Bronchial epithelial cell (primary cell): ENCODE results near the gene COL11A2. TPM values are rescaled to one million over a fixed set of nuclear protein-coding genes. Genes with fewer than 3 reads are reported as not detected.
A peak's percentile ranks its signal among the peaks of the same experiment; 100 is the strongest.

Experiments
- DNase-seq: peaks from one replicate; pipeline ENCODE4 v3.0.0-alpha.2; 2010; ENCODE audit warnings: low read depth
- FAIRE-seq: peaks from 2 replicates; lab custom pipeline; 2011; peaks lifted over from hg19 to GRCh38; lab: Jason Lieb, UNC
- H3K27me3 ChIP-seq: 2 replicates; pipeline ENCODE4 v1.5.1; 2011; ENCODE audit warnings: low read length; ENCODE audit not compliant: control insufficient read depth, insufficient read depth
- H3K36me3 ChIP-seq: 2 replicates; pipeline ENCODE4 v1.5.1; 2011; ENCODE audit warnings: low read length; ENCODE audit not compliant: control insufficient read depth, insufficient read depth
- H3K4me3 ChIP-seq: 2 replicates; pipeline ENCODE4 v1.5.1; 2011; ENCODE audit warnings: mild to moderate bottlenecking, low read depth, low read length, control low read depth
- total RNA-seq: library from RNA; depleted of rRNA; stranded (reverse); fragments of >200 nt; gene quantifications from 2 replicates; pipeline ENCODE4 v1.2.1, GENCODE V29; 2014
- TF ChIP-seq, protein P1 (sequence below): IDR thresholded peaks from 2 replicates; pipeline ENCODE4 v1.5.1; 2011; ENCODE audit warnings: mild to moderate bottlenecking, moderate library complexity, low read length, control low read depth, inconsistent platforms; ENCODE audit not compliant: insufficient read depth, severe bottlenecking

The COL11A2 gene
- total RNA-seq, 1 donor from 2014 or later: under 0.01 TPM

DNA sequence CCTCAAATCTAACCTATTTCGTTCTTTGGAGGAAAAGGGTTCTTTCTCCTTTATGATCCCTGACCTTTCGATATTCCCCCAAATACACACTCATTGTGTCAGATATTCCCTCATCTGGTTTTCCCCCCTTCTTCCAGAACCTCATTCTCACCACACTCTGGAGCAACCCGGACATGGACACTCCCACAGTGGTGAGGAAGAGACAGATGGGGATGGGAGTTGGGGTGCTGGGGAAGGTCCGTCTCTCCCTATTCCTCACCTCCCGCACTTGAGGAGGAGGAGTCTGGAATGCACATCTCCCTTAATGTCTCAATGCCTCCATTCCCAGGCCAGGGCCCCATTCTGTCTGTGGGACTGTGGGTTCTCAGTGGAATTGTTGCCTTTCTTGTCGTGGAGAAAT is 9.7 kb upstream of the COL11A2 start:
- Histone ChIP-seq H3K4me3 (no peak overlapping the region), H3K36me3 (peaks cover 14% of the 10 kb centered on the region), H3K27me3 (no peaks in the 10 kb centered on the region)
- TF ChIP-seq, protein P1, sequence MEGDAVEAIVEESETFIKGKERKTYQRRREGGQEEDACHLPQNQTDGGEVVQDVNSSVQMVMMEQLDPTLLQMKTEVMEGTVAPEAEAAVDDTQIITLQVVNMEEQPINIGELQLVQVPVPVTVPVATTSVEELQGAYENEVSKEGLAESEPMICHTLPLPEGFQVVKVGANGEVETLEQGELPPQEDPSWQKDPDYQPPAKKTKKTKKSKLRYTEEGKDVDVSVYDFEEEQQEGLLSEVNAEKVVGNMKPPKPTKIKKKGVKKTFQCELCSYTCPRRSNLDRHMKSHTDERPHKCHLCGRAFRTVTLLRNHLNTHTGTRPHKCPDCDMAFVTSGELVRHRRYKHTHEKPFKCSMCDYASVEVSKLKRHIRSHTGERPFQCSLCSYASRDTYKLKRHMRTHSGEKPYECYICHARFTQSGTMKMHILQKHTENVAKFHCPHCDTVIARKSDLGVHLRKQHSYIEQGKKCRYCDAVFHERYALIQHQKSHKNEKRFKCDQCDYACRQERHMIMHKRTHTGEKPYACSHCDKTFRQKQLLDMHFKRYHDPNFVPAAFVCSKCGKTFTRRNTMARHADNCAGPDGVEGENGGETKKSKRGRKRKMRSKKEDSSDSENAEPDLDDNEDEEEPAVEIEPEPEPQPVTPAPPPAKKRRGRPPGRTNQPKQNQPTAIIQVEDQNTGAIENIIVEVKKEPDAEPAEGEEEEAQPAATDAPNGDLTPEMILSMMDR: no peak
- DNase-seq (no peak), FAIRE-seq (no peak)

DNA sequence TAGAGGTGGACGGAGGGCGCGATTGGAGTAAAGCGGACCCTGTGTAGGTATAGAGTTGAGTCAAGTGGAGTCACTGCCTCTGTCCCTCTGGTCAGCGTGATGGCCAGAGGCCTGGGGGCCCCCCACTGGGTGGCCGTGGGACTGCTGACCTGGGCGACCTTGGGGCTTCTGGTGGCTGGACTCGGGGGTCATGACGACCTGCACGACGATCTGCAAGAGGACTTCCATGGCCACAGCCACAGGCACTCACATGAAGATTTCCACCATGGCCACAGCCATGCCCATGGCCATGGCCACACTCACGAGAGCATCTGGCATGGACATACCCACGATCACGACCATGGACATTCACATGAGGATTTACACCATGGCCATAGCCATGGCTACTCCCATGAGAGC is 8.9 kb upstream of the COL11A2 start:
- peaks cover 19% of the 10 kb centered on the region for H3K36me3 ChIP-seq
- H3K4me3 ChIP-seq: peak overlapping the region; percentile 85
- H3K27me3 ChIP-seq: no peaks in the 10 kb centered on the region
- TF ChIP-seq, protein P1: no peak
- FAIRE-seq: no peak
- DNase-seq: no peak

DNA sequence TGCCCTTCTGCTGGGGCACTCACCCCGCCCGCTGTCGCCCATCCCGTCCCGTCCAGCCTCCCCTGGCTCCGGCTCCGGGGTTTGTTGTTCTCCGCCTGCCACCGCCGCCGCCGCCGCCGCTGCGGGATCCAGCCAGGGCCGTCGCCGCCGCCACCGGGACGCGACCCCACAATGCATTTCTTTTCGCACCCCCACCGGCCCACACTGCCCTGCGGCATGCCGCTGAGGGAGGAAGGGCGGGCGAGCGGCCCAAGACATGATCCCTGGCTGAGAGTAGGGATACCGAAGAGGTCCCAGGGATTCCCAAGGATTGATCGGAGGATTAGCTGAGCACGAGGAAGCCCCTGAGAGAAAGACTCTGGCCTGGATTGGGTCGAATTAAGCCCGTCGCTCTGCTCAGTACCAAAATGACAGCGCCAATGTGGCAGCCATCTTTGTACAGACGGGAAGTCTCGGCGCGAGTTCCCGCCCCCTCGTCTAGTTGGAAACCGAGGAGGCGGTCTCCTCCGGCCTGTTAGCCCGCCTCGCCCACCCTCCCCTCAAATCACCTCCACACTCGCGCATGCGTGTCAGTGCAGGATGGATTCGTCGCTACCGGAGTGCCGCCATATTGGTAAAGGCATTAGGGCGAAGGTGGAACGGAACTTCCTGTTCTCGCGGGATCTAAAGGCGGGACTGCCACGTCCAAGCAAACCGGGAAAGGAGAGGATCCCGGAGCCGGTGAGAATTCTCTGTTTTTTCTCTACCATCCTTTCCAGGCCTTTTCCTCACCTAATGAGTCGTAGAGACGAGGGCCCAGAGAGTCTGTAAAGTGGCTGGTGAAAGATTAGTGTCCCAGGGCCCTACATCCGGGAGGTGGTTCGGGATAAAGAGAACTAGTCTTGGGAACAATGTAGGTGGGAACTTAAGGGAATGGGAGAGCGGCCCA is 8.2 kb upstream of the COL11A2 start, which contains the start of the genes RXRB and SLC39A7:
Gene RXRB, minus strand, starts transcription at position 447 of the 928 bp plus-strand sequence. Its CDS starts 189 bp downstream, at position 258.
Gene SLC39A7, plus strand, starts transcription at position 649 of the 928 bp plus-strand sequence. CDS start 379 bp downstream, outside the sequence.
- DNase-seq: peak; percentile 98
- Histone ChIP-seq H3K36me3 (peaks cover 23% of the 10 kb centered on the region), H3K4me3 (peak within 1 kb of the TSS; percentile 85), H3K27me3 (no peaks in the 10 kb centered on the region)
- TF ChIP-seq, protein P1: no peak
- FAIRE-seq: no peak

DNA sequence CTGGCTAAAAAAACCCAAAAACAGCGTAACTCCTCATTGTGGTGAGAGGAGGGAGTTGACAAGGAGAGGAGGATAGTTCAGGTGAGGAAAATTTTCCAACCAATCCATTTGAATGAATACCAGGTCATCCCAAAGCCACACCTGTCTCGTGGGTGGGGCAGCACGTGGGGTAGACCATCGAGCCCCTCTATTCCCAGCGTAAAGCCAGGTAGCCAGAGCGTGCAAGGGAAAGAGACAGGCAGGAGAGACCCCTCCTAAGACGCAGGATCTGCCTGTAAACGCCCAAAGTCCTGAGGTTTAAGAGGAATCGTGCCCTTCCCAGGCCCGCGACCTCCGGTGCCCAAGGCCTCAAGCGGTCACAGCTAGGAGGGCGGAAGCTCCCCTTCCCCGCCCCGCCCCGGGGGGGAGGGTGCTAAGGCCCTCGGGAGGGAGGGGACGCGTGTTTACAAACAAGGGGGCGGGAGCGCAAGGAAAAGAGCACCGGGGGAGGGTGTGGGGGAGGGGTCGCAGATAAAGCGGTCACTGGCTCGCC is 7.5 kb upstream of the COL11A2 start:
- TF ChIP-seq, protein P1: no peak
- peaks cover 26% of the 10 kb centered on the region for H3K36me3 ChIP-seq
- peak overlapping the region; percentile 85 for H3K4me3 ChIP-seq
- DNase-seq: peak; percentile 38
- no peak for FAIRE-seq
- no peaks in the 10 kb centered on the region for H3K27me3 ChIP-seq

DNA sequence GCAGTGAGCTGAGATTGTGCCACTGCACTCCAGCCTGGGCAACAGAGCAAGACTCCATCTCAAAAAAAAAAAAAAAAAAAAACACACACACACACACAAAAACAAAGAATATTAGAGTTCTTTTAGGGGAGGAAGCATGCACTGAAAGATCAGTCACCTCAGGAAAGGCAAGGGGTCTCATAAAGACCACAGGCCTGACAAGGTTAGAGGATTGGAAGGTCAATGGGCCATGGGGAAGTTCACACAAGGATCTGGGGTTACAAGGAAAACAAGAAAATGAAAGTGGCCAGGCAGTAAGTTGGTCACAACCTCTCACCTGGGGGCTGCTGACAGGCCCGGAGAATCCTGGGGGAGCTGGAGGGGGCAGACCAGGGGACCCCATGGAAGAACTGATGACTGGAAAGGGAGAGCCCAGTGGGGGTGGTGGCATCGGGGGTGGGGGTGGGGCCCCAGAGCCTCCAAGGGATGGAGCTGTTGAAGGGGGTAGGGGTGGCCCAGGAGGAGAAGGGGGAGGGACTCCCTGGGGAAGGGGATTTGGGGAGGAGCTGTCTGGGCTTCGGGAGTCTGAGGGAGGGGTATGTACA is 6.7 kb upstream of the COL11A2 start:
- Histone ChIP-seq H3K36me3 (peaks cover 29% of the 10 kb centered on the region), H3K27me3 (no peaks in the 10 kb centered on the region), H3K4me3 (peak overlapping the region; percentile 85)
- DNase-seq (no peak), FAIRE-seq (no peak)
- TF ChIP-seq, protein P1: no peak
